HepG2 (cell line): Measurements from ENCODE around the gene TECTA. TPM values are rescaled to one million over a fixed set of nuclear protein-coding genes. Genes with fewer than 3 reads are reported as not detected.

Experiments used
- AGO2 ChIP-seq: fragments of 200-400 bp; formaldehyde crosslinking; optimal IDR thresholded peaks from 2 replicates; pipeline ENCODE3; 2017; ENCODE audit warnings: mild to moderate bottlenecking, low read depth, low read length, moderate library complexity
- CERS6 ChIP-seq: sonication (generic); formaldehyde crosslinking; IDR thresholded peaks from 2 replicates; pipeline ENCODE4 v1.5.0; 2020; ENCODE audit warnings: missing genetic modification reagents
- CSRNP2 ChIP-seq: sonication (generic); formaldehyde crosslinking; conservative IDR thresholded peaks from 2 replicates; pipeline ENCODE4 v1.8.0; 2022; ENCODE audit warnings: low read depth, missing genetic modification reagents
- HCFC1 ChIP-seq: fragments of 150-350 bp; IDR thresholded peaks from 2 replicates; pipeline ENCODE4 v1.6.1; 2014; ENCODE audit warnings: low read depth, low read length
- JUN ChIP-seq: sonication (generic); formaldehyde crosslinking; IDR thresholded peaks from 2 replicates; pipeline ENCODE4 v1.4.0; 2020; ENCODE audit warnings: mild to moderate bottlenecking, missing genetic modification reagents
- MAF1 ChIP-seq: sonication (generic); formaldehyde crosslinking; IDR thresholded peaks from 2 replicates; pipeline ENCODE4 v1.5.0; 2020; ENCODE audit warnings: missing genetic modification reagents, borderline replicate concordance
- MED8 ChIP-seq: sonication (generic); formaldehyde crosslinking; IDR thresholded peaks from 2 replicates; pipeline ENCODE4 v1.8.1; 2023; ENCODE audit warnings: mild to moderate bottlenecking, missing genetic modification reagents; ENCODE audit not compliant: insufficient replicate concordance
- MXI1 ChIP-seq: IDR thresholded peaks from 3 replicates; pipeline ENCODE4 v1.6.1; 2012; ENCODE audit warnings: low read depth, low read length, inconsistent platforms, borderline replicate concordance
- NR2C2 ChIP-seq: sonication (generic); formaldehyde crosslinking; IDR thresholded peaks from 2 replicates; pipeline ENCODE4 v1.4.0; 2020; ENCODE audit warnings: missing genetic modification reagents, mild to moderate bottlenecking, moderate library complexity, borderline replicate concordance
- NR2F1 ChIP-seq, 2 experiments: fragments of 450-650 bp in 1 of 2; formaldehyde crosslinking in 1 of 2; IDR thresholded peaks; 2 replicates each; pipeline versions ENCODE4 v1.5.0 to v1.6.1; 2016 to 2020; ENCODE audit warnings: mild to moderate bottlenecking in 1 of 2, missing compliant biosample characterization in 1 of 2, missing genetic modification reagents in 1 of 2, moderate library complexity in 1 of 2
- PTBP1 ChIP-seq: fragments of 200-400 bp; formaldehyde crosslinking; IDR thresholded peaks from 2 replicates; pipeline ENCODE4 v1.6.1; 2018; ENCODE audit warnings: low read length, low read depth; ENCODE audit not compliant: poor library complexity, severe bottlenecking
- RNF2 ChIP-seq: fragments of 450-650 bp; conservative IDR thresholded peaks from 2 replicates; pipeline ENCODE4 v1.6.1; 2016; ENCODE audit warnings: low read depth
- TMF1 ChIP-seq: sonication (generic); formaldehyde crosslinking; IDR thresholded peaks from 2 replicates; pipeline ENCODE4 v1.8.1; 2022; ENCODE audit warnings: low read depth, missing genetic modification reagents
- ZBTB7B ChIP-seq: sonication (generic); formaldehyde crosslinking; IDR thresholded peaks from 2 replicates; pipeline ENCODE4 v1.4.0; 2020; ENCODE audit warnings: missing genetic modification reagents
- ZC3H4 ChIP-seq: sonication (generic); formaldehyde crosslinking; IDR thresholded peaks from 2 replicates; pipeline ENCODE4 v1.4.0; 2020; ENCODE audit warnings: missing genetic modification reagents, borderline replicate concordance
- ZNF10 ChIP-seq: sonication (generic); formaldehyde crosslinking; IDR thresholded peaks from 2 replicates; pipeline ENCODE4 v1.4.0; 2020; ENCODE audit warnings: mild to moderate bottlenecking, low read depth, missing genetic modification reagents, borderline replicate concordance
- ZNF282 ChIP-seq: fragments of 450-650 bp; IDR thresholded peaks from 2 replicates; pipeline ENCODE4 v1.6.1; 2018; ENCODE audit not compliant: partially characterized antibody
- ZNF468 ChIP-seq: sonication (generic); formaldehyde crosslinking; IDR thresholded peaks from 2 replicates; pipeline ENCODE4 v1.8.0; 2022; ENCODE audit warnings: mild to moderate bottlenecking, moderate library complexity, missing genetic modification reagents
- ZNF609 ChIP-seq: sonication (generic); formaldehyde crosslinking; IDR thresholded peaks from 2 replicates; pipeline ENCODE4 v1.4.0; 2020; ENCODE audit warnings: mild to moderate bottlenecking, missing genetic modification reagents, borderline replicate concordance
- ZNF674 ChIP-seq: sonication (generic); formaldehyde crosslinking; IDR thresholded peaks from 2 replicates; pipeline ENCODE4 v1.5.0; 2020; ENCODE audit warnings: low read depth, mild to moderate bottlenecking, missing genetic modification reagents
- ZZZ3 ChIP-seq: sonication (generic); formaldehyde crosslinking; IDR thresholded peaks from 2 replicates; pipeline ENCODE4 v1.4.0; 2020; ENCODE audit warnings: missing genetic modification reagents, mild to moderate bottlenecking, borderline replicate concordance
- polyA plus RNA-seq, 8 experiments: library from polyadenylated mRNA; depleted of rRNA in 3 of 8; stranded (reverse) in 7 of 8; unstranded in 1 of 8; fragments of >200 nt; fragmentation: Illumina TruSeq in 4 of 8; extraction: Trizol in 4 of 8; gene quantifications; 2 replicates each; pipeline versions ENCODE4 v1.2.1 to v1.2.3, GENCODE V29; 2011 to 2016; ENCODE audit warnings: low read depth in 4 of 8, missing spikeins in 1 of 8, mixed read lengths in 1 of 8; ENCODE audit not compliant: insufficient read depth in 1 of 8
- total RNA-seq, 5 experiments: library from RNA; depleted of rRNA; stranded (reverse); fragments of >200 nt; fragmentation: Illumina TruSeq; extraction: Trizol; gene quantifications; 2 replicates each; pipeline ENCODE4 v1.2.3, GENCODE V29; 2016; ENCODE audit warnings: low read depth in 1 of 5
- TF ChIP-seq, protein P1 (sequence below): sonication (generic); formaldehyde crosslinking; IDR thresholded peaks from 2 replicates; pipeline ENCODE4 v1.5.0; 2020; ENCODE audit warnings: missing genetic modification reagents

Gene TECTA
- total and polyA plus RNA-seq, 2 of the 13 experiments (the other 11 are each of a cell fraction or from before 2014, with no cell fraction given), result 0.04 to 0.17 TPM

DNA sequence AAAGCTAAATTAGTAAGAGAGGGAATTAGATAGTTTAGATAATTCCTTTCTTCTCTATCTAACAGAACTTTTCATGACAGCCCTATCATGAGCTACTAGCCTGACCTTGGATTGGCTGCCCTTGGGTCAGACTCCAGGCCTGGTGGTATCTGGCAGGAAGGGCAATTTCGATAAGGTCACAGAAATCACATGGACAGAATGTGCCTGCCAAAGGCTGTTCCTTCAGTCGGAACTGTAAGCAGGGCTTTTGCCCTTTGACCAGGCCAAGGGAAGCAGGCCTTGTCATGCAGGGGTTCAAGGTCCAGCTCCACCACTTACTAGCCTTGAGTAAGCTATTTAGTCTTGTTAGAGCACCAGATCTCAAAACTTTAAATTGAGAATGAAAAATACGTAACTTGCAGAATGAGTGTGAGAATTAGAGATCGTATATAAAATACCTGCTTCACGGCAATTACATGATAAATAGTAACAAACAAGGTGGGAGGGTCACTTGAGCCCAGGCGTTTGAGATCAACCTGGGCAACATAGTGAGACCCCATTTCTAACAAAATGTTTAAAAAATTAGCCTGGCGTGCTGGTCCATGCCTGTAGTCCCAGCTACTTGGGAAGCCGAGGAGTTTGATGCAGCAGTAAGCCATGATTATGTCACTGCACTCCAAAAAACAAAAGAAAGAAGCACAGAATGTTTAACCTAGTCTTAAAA lies 130.7 kb downstream of the TECTA start (continued):
- TF ChIP-seq ZNF609 (CRISPR knock-in tag), result peak; percentile 66
- TF ChIP-seq ZNF468 (CRISPR knock-in tag), result no peak
- 0 out of 2 replicates have a peak, but pooled peaks have one; percentile 51 for TF ChIP-seq RNF2
- TF ChIP-seq ZBTB7B (CRISPR knock-in tag), result no peak
- no peak for TF ChIP-seq TMF1
- TF ChIP-seq MED8 (CRISPR knock-in tag), result no peak
- no peak for TF ChIP-seq ZZZ3 (CRISPR knock-in tag)
- no peak for TF ChIP-seq CERS6
- TF ChIP-seq ZNF10 (CRISPR knock-in tag), result no peak
- no peak for TF ChIP-seq AGO2
- TF ChIP-seq NR2C2 (CRISPR knock-in tag), result peak; percentile 88
- TF ChIP-seq CSRNP2 (CRISPR knock-in tag), result no peak
- TF ChIP-seq ZNF282, result no peak
- no peak for TF ChIP-seq MAF1 (CRISPR knock-in tag)
- no peak for TF ChIP-seq PTBP1
- TF ChIP-seq MXI1, result no peak
- no peak for TF ChIP-seq ZC3H4 (CRISPR knock-in tag)
- TF ChIP-seq ZNF674, result no peak
- TF ChIP-seq JUN (CRISPR knock-in tag), result no peak
- no peak for TF ChIP-seq HCFC1
- TF ChIP-seq, protein P1, sequence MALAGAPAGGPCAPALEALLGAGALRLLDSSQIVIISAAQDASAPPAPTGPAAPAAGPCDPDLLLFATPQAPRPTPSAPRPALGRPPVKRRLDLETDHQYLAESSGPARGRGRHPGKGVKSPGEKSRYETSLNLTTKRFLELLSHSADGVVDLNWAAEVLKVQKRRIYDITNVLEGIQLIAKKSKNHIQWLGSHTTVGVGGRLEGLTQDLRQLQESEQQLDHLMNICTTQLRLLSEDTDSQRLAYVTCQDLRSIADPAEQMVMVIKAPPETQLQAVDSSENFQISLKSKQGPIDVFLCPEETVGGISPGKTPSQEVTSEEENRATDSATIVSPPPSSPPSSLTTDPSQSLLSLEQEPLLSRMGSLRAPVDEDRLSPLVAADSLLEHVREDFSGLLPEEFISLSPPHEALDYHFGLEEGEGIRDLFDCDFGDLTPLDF (CRISPR knock-in tag), result no peak
- peak; percentile 77 to 86; a peak in 3 of 4 replicates for TF ChIP-seq NR2F1 (CRISPR knock-in tag; IDR thresholded peaks at IDR 0.05)
